A673 (cell line): ENCODE measurements around the gene SORCS1. TPM values are rescaled to one million over a fixed set of nuclear protein-coding genes. Genes with fewer than 3 reads are reported as not detected.
"Not testable (repeated sequence)": the region's sequence is repeated elsewhere in the genome, so short reads cannot be mapped to it uniquely, and the experiment has no call there.

Experiments
- BruUV-seq: library from RNA; stranded (reverse); fragments of 400-500 nt; replicated peaks from 2 replicates; lab custom pipeline; 2021; lab: Mats Ljungman, UMichigan
- CTCF ChIA-PET: fragments of 300-600 bp; sonication (Branson Sonifier 250); formaldehyde crosslinking; loops from one replicate; lab custom pipeline; 2022; ENCODE audit warnings: antibody characterized with exemption; lab: Charles Lee
- POLR2A ChIA-PET: fragments of 300-600 bp; sonication (Branson Sonifier 250); formaldehyde crosslinking; loops from one replicate; lab custom pipeline; 2022; ENCODE audit warnings: antibody characterized with exemption; ENCODE audit not compliant: low non-redundant PET; lab: Charles Lee
- DNase-seq: peaks from one replicate; pipeline ENCODE4 v3.0.0-alpha.2; 2015; ENCODE audit warnings: low spot score
- H3K27ac ChIP-seq: fragments of 200-600 bp; sonication (generic); 2 replicates; pipeline ENCODE4 v1.5.1; 2016; ENCODE audit warnings: mixed run types, low read depth, mild to moderate bottlenecking, mixed read lengths, antibody characterized with exemption, low read length; ENCODE audit not compliant: poor library complexity, severe bottlenecking
- H3K27me3 ChIP-seq: fragments of 200-600 bp; sonication (generic); replicated peaks from 2 replicates; pipeline ENCODE4 v1.6.1; 2017; ENCODE audit warnings: mixed run types, low read depth, mild to moderate bottlenecking, mixed read lengths, antibody characterized with exemption, low read length; ENCODE audit not compliant: insufficient read depth, poor library complexity
- H3K36me3 ChIP-seq: fragments of 200-600 bp; sonication (generic); 2 replicates; pipeline ENCODE4 v1.6.1; 2016; ENCODE audit warnings: mixed run types, mild to moderate bottlenecking, mixed read lengths, antibody characterized with exemption, low read length; ENCODE audit not compliant: insufficient read depth, poor library complexity, severe bottlenecking
- H3K4me1 ChIP-seq: fragments of 200-600 bp; sonication (generic); 2 replicates; pipeline ENCODE4 v1.6.1; 2017; ENCODE audit warnings: mixed run types, mild to moderate bottlenecking, mixed read lengths, antibody characterized with exemption, low read length; ENCODE audit not compliant: insufficient read depth, poor library complexity, severe bottlenecking
- H3K4me3 ChIP-seq: fragments of 200-600 bp; sonication (generic); 2 replicates; pipeline ENCODE4 v1.5.1; 2016; ENCODE audit warnings: low read depth, mixed run types, mild to moderate bottlenecking, mixed read lengths, low read length; ENCODE audit not compliant: poor library complexity, severe bottlenecking
- H3K9me3 ChIP-seq: fragments of 200-600 bp; sonication (generic); 2 replicates; pipeline ENCODE4 v1.6.1; 2016; ENCODE audit warnings: mixed run types, low read depth, mild to moderate bottlenecking, mixed read lengths, antibody characterized with exemption, low read length; ENCODE audit not compliant: poor library complexity, severe bottlenecking
- CTCF ChIP-seq: fragments of 300-800, 200-600 bp; sonication (generic); conservative IDR thresholded peaks from 2 replicates; pipeline ENCODE4 v1.5.1; 2017; ENCODE audit warnings: low read depth, mild to moderate bottlenecking, antibody characterized with exemption, low read length, moderate library complexity, mixed read lengths
- EZH2 ChIP-seq: fragments of 200-600 bp; sonication (generic); IDR thresholded peaks from 2 replicates; pipeline ENCODE4 v1.6.1; 2017; ENCODE audit warnings: borderline replicate concordance, low read depth, mild to moderate bottlenecking, mixed read lengths, antibody characterized with exemption, low read length; ENCODE audit not compliant: poor library complexity, severe bottlenecking
- intact Hi-C: fragments of 100-400 bp; cut with micrococcal nuclease; formaldehyde crosslinking; loops from one replicate; pipeline ENCODE4 v1.10.0; 2022; ENCODE audit not compliant: unreplicated experiment
- total RNA-seq: library from RNA; stranded (reverse); gene quantifications from 2 replicates; pipeline ENCODE4 v1.2.3, GENCODE V29; 2021

SORCS1 gene
- total RNA-seq, 1 experiment from 2014 or later: 0.34 TPM

GRCh38 chr10:107028236-107028635 lies 136.3 kb downstream of the SORCS1 start:
- TF ChIP-seq CTCF: no peak
- no peak for TF ChIP-seq EZH2
- Histone ChIP-seq H3K4me3 (no peak overlapping the region), H3K9me3 (no peaks in the 10 kb centered on the region), H3K27ac (no peak overlapping the region), H3K36me3 (no peaks in the 10 kb centered on the region), H3K27me3 (no peaks in the 10 kb centered on the region), H3K4me1 (peaks cover 11% of the 10 kb centered on the region)
- intact Hi-C loops: no loop called here
- BruUV-seq: no TSS peak
- ChIA-PET CTCF (no interaction called here), POLR2A (no interaction called here)
- DNase-seq: no peak

DNA sequence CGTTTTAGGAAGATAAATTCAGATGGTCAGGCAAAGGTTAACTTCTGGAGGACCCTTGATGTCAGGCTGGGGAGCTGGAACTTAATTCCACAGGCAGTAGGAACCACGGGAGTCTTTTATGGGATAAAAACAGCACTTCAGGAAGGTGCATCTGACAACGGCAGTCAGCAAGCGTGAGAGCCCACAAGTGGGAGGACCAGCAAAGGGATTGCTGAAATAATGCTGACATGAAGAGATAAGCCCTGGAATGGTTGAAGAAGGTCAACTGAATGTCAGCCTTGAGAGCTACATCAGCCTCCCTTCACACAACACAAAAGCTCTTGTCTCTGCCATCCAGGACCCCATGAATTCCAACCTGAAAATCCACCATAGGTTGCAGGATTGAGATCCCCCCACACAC lies 138.8 kb downstream of the SORCS1 start:
- POLR2A ChIA-PET: no interaction called here
- no peak overlapping the region for H3K27ac ChIP-seq
- no peaks in the 10 kb centered on the region for H3K36me3 ChIP-seq
- intact Hi-C loops: no loop called here
- BruUV-seq: no TSS peak
- H3K27me3 ChIP-seq: no peaks in the 10 kb centered on the region
- TF ChIP-seq CTCF: no peak
- TF ChIP-seq EZH2: no peak
- H3K4me1 ChIP-seq: no peaks in the 10 kb centered on the region
- CTCF ChIA-PET: no interaction called here
- no peaks in the 10 kb centered on the region for H3K9me3 ChIP-seq
- no peak overlapping the region for H3K4me3 ChIP-seq
- DNase-seq: no peak

- BruUV-seq, CTCF ChIA-PET, POLR2A ChIA-PET, H3K9me3 ChIP-seq, H3K27ac ChIP-seq, DNase-seq, H3K4me1 ChIP-seq, intact Hi-C loops, H3K27me3 ChIP-seq, H3K36me3 ChIP-seq, H3K4me3 ChIP-seq: not testable (repeated sequence)
These were observed 140.5 kb downstream of the SORCS1 start for GRCh38 chr10:107024033-107024432.

DNA sequence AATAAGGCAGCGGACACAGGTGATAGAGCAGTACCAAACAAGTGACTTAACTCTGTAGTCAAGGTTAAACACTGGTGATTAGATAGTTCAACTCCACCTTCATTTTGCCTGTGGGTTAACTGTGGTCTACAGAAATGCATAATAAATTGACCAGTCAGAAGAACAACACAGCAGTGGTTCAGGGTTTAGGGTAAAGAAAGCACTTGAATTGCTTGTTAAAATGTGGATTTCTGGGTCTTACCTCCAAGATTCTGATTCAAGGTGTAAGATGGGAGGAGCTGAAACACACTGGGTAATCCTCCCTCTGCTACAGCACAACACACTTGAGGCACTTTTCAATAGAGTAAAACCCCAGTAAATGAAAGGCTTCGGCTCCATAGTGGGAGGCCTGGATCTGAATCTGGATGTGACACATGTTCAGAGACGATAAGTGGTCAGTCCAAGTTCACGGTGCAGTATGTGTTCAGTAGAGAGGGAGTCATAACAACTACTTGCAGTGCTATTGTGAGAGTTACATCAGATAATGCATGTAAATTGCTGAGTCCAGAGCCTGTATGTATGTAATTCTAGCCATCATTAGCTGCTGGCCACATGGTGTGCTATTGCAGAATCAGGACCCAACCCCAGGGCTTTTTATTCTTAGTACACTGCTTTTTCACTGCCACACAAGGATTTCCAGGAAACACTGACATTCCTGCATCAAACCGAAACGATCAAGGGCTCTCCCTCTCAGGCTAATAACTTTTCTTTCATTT lies 141.7 kb downstream of the SORCS1 start:
- Histone ChIP-seq H3K9me3 (no peaks in the 10 kb centered on the region), H3K27me3 (no peaks in the 10 kb centered on the region), H3K36me3 (no peaks in the 10 kb centered on the region), H3K4me1 (no peaks in the 10 kb centered on the region), H3K4me3 (no peak overlapping the region), H3K27ac (no peak overlapping the region)
- POLR2A ChIA-PET: no interaction called here
- BruUV-seq: no TSS peak
- intact Hi-C loops: no loop called here
- DNase-seq: peak; percentile 45
- no peak for TF ChIP-seq CTCF
- TF ChIP-seq EZH2: no peak
- CTCF ChIA-PET: no interaction called here
